ENCODE data around the gene RBM19.

- TF ChIP-seq, protein P1, sequence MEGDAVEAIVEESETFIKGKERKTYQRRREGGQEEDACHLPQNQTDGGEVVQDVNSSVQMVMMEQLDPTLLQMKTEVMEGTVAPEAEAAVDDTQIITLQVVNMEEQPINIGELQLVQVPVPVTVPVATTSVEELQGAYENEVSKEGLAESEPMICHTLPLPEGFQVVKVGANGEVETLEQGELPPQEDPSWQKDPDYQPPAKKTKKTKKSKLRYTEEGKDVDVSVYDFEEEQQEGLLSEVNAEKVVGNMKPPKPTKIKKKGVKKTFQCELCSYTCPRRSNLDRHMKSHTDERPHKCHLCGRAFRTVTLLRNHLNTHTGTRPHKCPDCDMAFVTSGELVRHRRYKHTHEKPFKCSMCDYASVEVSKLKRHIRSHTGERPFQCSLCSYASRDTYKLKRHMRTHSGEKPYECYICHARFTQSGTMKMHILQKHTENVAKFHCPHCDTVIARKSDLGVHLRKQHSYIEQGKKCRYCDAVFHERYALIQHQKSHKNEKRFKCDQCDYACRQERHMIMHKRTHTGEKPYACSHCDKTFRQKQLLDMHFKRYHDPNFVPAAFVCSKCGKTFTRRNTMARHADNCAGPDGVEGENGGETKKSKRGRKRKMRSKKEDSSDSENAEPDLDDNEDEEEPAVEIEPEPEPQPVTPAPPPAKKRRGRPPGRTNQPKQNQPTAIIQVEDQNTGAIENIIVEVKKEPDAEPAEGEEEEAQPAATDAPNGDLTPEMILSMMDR (IDR thresholded peaks at IDR 0.05), result no peak
- no peak for TF ChIP-seq POLR2A (IDR thresholded peaks at IDR 0.05)
These were observed 121.5 kb downstream of the RBM19 start for GRCh38 chr12:113844495-113845210.

Measured in heart left ventricle (tissue), 13 donors.